ENCODE results near the gene SPEM1. TPM values are rescaled to one million over a fixed set of nuclear protein-coding genes. Genes with fewer than 3 reads are reported as not detected.

The SPEM1 gene
- total and polyA plus RNA-seq, 2 of the 13 experiments (the other 11 are each of a cell fraction or from before 2014, with no cell fraction given), result not detected

DNA sequence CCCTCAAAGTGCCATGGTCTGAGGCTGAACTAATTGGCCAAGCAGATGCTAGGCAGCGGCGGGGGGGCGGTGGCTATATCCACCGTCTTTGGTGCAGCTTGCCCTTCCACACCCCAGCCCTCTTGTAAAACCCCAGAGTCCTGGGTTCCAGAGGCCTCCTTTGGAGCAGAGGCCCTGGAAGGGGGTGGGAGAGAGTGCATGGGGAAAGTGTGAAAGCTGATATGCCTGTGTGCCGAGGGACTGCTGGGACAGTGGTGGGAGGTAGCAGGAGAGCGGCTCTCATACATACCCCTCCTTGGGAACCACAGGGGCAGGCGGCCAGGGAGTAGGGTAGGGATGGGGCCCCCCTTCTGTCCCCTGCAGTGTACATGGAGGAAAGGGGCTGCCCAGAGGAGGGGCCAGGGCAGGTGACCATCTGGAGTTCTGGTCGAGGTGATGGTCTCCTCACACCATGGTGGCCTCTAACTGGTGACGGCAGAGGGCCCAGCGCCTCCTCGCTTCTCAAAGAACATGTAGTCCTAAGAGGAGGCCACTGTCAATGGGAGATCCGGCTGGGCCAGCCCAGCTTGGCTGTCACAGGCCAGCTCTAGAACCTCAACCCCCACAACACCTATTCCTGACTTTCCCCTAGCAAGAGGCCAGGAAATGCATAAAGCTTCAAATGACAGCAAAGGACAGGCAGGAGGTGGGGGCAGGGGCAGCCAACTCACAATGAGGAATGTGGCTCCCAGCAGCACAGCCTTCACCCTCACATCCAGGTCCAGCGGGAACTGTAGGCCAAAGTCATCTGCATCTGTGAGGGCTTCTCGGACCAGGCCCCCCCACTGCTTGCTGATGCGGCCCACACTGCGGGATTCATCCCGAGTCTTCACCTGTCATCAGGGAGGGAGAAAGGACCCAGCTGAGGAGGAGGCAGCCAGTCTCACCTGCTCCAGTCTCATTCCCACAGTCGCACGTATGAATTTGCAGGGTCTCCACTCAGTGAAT is 29.9 kb upstream of the SPEM1 start (continued):
- TF ChIP-seq HNRNPL (IDR thresholded peaks at IDR 0.05; ENCODE audit: low read depth, low read length) (no peak), ZBTB42 (CRISPR knock-in tag; IDR thresholded peaks at IDR 0.05) (no peak), ELF4 (CRISPR knock-in tag; IDR thresholded peaks at IDR 0.05; ENCODE audit: borderline replicate concordance) (no peak), ZNF446 (CRISPR knock-in tag; IDR thresholded peaks at IDR 0.05) (no peak), PRMT3 (CRISPR knock-in tag; IDR thresholded peaks at IDR 0.05; ENCODE audit: borderline replicate concordance, low read depth) (no peak), MAF1 (CRISPR knock-in tag; IDR thresholded peaks at IDR 0.05; ENCODE audit: borderline replicate concordance) (no peak), SYNCRIP (IDR thresholded peaks at IDR 0.05; ENCODE audit: insufficient read depth, low read depth, low read length) (no peak), ZNF652 (CRISPR knock-in tag; IDR thresholded peaks at IDR 0.05; ENCODE audit: borderline replicate concordance, low read depth) (no peak), SRSF4 (IDR thresholded peaks at IDR 0.05; ENCODE audit: low read depth, low read length, poor library complexity, severe bottlenecking) (no peak), RNF2 (conservative IDR thresholded peaks at IDR 0.05; ENCODE audit: low read depth) (no peak), ZNF431 (CRISPR knock-in tag; IDR thresholded peaks at IDR 0.05; ENCODE audit: borderline replicate concordance, low read depth) (no peak), MTF1 (CRISPR knock-in tag; IDR thresholded peaks at IDR 0.05) (no peak)
- TF ChIP-seq, protein P1, sequence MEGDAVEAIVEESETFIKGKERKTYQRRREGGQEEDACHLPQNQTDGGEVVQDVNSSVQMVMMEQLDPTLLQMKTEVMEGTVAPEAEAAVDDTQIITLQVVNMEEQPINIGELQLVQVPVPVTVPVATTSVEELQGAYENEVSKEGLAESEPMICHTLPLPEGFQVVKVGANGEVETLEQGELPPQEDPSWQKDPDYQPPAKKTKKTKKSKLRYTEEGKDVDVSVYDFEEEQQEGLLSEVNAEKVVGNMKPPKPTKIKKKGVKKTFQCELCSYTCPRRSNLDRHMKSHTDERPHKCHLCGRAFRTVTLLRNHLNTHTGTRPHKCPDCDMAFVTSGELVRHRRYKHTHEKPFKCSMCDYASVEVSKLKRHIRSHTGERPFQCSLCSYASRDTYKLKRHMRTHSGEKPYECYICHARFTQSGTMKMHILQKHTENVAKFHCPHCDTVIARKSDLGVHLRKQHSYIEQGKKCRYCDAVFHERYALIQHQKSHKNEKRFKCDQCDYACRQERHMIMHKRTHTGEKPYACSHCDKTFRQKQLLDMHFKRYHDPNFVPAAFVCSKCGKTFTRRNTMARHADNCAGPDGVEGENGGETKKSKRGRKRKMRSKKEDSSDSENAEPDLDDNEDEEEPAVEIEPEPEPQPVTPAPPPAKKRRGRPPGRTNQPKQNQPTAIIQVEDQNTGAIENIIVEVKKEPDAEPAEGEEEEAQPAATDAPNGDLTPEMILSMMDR (CRISPR knock-in tag; IDR thresholded peaks at IDR 0.05), result no peak
- TF ChIP-seq, protein P2, sequence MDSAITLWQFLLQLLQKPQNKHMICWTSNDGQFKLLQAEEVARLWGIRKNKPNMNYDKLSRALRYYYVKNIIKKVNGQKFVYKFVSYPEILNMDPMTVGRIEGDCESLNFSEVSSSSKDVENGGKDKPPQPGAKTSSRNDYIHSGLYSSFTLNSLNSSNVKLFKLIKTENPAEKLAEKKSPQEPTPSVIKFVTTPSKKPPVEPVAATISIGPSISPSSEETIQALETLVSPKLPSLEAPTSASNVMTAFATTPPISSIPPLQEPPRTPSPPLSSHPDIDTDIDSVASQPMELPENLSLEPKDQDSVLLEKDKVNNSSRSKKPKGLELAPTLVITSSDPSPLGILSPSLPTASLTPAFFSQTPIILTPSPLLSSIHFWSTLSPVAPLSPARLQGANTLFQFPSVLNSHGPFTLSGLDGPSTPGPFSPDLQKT (CRISPR knock-in tag; IDR thresholded peaks at IDR 0.05; ENCODE audit: borderline replicate concordance), result no peak
- TF ChIP-seq, protein P3, sequence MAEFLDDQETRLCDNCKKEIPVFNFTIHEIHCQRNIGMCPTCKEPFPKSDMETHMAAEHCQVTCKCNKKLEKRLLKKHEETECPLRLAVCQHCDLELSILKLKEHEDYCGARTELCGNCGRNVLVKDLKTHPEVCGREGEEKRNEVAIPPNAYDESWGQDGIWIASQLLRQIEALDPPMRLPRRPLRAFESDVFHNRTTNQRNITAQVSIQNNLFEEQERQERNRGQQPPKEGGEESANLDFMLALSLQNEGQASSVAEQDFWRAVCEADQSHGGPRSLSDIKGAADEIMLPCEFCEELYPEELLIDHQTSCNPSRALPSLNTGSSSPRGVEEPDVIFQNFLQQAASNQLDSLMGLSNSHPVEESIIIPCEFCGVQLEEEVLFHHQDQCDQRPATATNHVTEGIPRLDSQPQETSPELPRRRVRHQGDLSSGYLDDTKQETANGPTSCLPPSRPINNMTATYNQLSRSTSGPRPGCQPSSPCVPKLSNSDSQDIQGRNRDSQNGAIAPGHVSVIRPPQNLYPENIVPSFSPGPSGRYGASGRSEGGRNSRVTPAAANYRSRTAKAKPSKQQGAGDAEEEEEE (CRISPR knock-in tag; IDR thresholded peaks at IDR 0.05; ENCODE audit: borderline replicate concordance), result no peak
- TF ChIP-seq, protein P4, sequence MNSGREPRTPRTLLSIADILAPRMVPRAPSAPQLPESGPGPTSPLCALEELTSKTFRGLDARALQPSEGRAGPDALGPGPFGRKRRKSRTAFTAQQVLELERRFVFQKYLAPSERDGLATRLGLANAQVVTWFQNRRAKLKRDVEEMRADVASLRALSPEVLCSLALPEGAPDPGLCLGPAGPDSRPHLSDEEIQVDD (CRISPR knock-in tag; IDR thresholded peaks at IDR 0.05; ENCODE audit: borderline replicate concordance), result no peak
